Purkinje cell (primary cell): ENCODE measurements around the gene PACRG. TPM values are rescaled to one million over a fixed set of nuclear protein-coding genes. Genes with fewer than 3 reads are reported as not detected.

ENCODE experiments used
- polyA plus RNA-seq: library from polyadenylated mRNA; unstranded; fragments of >200 nt; fragmentation: Nextera tagmentation; gene quantifications from 2 replicates; pipeline ENCODE4 v1.2.1, GENCODE V29; 2014

Gene PACRG
- polyA plus RNA-seq: 9.0 and 13.8 TPM in 2 replicates

GRCh38 chr6:162727322-162728182 is at the start of gene PACRG, which contains the start of gene PRKN:
PACRG (plus strand) TSS chr6:162727974.
PRKN (minus strand) TSS chr6:162727766.

Other genes starting within 250 kb of the PACRG start
- gene PRKN, start 208 bp upstream of the PACRG start, polyA plus RNA-seq: 3.4 and 4.1 TPM in 2 replicates